Central memory CD8-positive, alpha-beta T cell (primary cell): ENCODE measurements around the gene WAPL.
A peak's percentile ranks its signal among the peaks of the same experiment; 100 is the strongest.

ENCODE experiments used
- ATAC-seq: fragments of 150-1000 bp; cut with Tn5 transposase; replicated peaks from 2 replicates; pipeline ENCODE4 v1.10.0; 2022; ENCODE audit warnings: mild to moderate bottlenecking, moderate FRiP score, moderate number of reproducible peaks; ENCODE audit not compliant: poor library complexity, severe bottlenecking; ENCODE audit errors: extremely low read depth
- DNase-seq, 2 donors: peaks; one replicate each; pipeline ENCODE4 v3.0.0; 2021; ENCODE audit warnings: low spot score in 2 of 2
- H3K27ac Mint-ChIP-seq: one replicate; pipeline ENCODE4 v1.8.0; 2022; ENCODE audit warnings: low read depth, mild to moderate bottlenecking, moderate library complexity, mixed read lengths
- H3K27me3 Mint-ChIP-seq: one replicate; pipeline ENCODE4 v1.8.0; 2022; ENCODE audit warnings: mixed read lengths
- H3K36me3 Mint-ChIP-seq: one replicate; pipeline ENCODE4 v1.8.0; 2022; ENCODE audit warnings: mild to moderate bottlenecking, moderate library complexity, mixed read lengths; ENCODE audit not compliant: insufficient read depth
- H3K4me1 Mint-ChIP-seq: one replicate; pipeline ENCODE4 v1.8.0; 2022; ENCODE audit warnings: mixed read lengths
- H3K4me3 Mint-ChIP-seq: one replicate; pipeline ENCODE4 v1.8.0; 2022; ENCODE audit warnings: mild to moderate bottlenecking, moderate library complexity, mixed read lengths
- H3K9me3 Mint-ChIP-seq: one replicate; pipeline ENCODE4 v1.8.0; 2022; ENCODE audit warnings: mixed read lengths

The WAPL gene

DNA sequence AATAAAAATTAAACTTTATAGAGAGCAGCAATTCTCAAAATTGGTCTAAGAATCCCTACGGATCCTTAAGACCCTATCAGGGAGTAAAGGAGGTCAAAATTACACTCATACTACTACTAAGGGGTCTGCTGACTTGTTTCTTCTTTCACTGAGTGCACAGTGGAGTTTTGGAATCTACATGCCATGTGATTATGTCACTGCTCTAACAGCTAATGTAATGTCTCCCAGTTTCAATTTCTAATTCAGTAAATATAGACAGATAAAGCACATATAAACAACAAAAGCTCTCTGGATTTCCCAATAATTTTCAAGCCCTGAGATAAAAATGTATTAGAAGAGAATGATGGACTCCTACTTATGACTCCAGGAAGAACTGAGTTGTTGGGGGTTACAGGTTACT lies 74.6 kb downstream of the WAPL start:
- ATAC-seq (no peak), DNase-seq (no peak)
- H3K36me3 Mint-ChIP-seq: peaks cover 75% of the 10 kb centered on the region
- H3K27me3 Mint-ChIP-seq: no peaks in the 10 kb centered on the region
- no peak overlapping the region for H3K4me3 Mint-ChIP-seq
- no peaks in the 10 kb centered on the region for H3K9me3 Mint-ChIP-seq
- peak overlapping the region; percentile 71 for H3K27ac Mint-ChIP-seq
- peaks cover 15% of the 10 kb centered on the region for H3K4me1 Mint-ChIP-seq

GRCh38 chr10:86446440-86446839 lies 75.2 kb downstream of the WAPL start:
- Mint-ChIP-seq H3K4me3 (no peak overlapping the region), H3K4me1 (peaks cover 17% of the 10 kb centered on the region), H3K27me3 (no peaks in the 10 kb centered on the region), H3K9me3 (no peaks in the 10 kb centered on the region), H3K36me3 (peaks cover 73% of the 10 kb centered on the region), H3K27ac (no peak overlapping the region)
- ATAC-seq (no peak), DNase-seq (no peak)

GRCh38 chr10:86443936-86444335 lies 77.7 kb downstream of the WAPL start:
- H3K4me1 Mint-ChIP-seq: peaks cover 31% of the 10 kb centered on the region
- DNase-seq (no peak), ATAC-seq (no peak)
- no peaks in the 10 kb centered on the region for H3K27me3 Mint-ChIP-seq
- no peaks in the 10 kb centered on the region for H3K9me3 Mint-ChIP-seq
- H3K36me3 Mint-ChIP-seq: peaks cover 70% of the 10 kb centered on the region
- no peak overlapping the region for H3K4me3 Mint-ChIP-seq
- H3K27ac Mint-ChIP-seq: no peak overlapping the region

DNA sequence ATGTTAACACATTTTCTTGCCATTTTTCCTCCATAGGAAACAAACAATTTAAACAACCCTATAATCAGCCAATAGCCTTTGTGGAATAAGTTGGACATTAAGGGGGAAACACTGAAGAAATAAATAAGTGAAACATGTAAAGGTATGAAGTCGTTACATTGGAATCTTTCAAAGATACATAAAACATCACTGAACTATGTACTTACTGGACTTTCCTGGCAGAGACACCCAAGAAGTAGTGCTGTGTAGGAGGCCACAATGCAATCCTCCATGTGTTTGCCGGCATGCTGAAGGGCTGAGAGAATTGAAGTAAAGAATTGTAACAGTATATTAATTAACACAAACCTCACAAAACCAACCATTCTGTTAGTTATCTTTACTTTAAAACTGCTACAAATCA lies 78.5 kb downstream of the WAPL start:
- Mint-ChIP-seq H3K9me3 (no peaks in the 10 kb centered on the region), H3K27ac (no peak overlapping the region), H3K27me3 (no peaks in the 10 kb centered on the region), H3K36me3 (peaks cover 70% of the 10 kb centered on the region), H3K4me3 (no peak overlapping the region), H3K4me1 (peaks cover 31% of the 10 kb centered on the region)
- no peak for DNase-seq
- no peak for ATAC-seq

GRCh38 chr10:86440874-86441843 lies 80.4 kb downstream of the WAPL start:
- Mint-ChIP-seq H3K36me3 (peaks cover 65% of the 10 kb centered on the region), H3K27ac (peak overlapping the region; percentile 17), H3K9me3 (no peaks in the 10 kb centered on the region), H3K4me1 (peaks cover 23% of the 10 kb centered on the region), H3K4me3 (no peak overlapping the region), H3K27me3 (no peaks in the 10 kb centered on the region)
- DNase-seq: no peak
- ATAC-seq: no peak

- H3K27me3 Mint-ChIP-seq: no peaks in the 10 kb centered on the region
- DNase-seq (no peak), ATAC-seq (no peak)
- peaks cover 22% of the 10 kb centered on the region for H3K4me1 Mint-ChIP-seq
- H3K9me3 Mint-ChIP-seq: no peaks in the 10 kb centered on the region
- no peak overlapping the region for H3K4me3 Mint-ChIP-seq
- H3K36me3 Mint-ChIP-seq: peaks cover 60% of the 10 kb centered on the region
- peak overlapping the region; percentile 29 for H3K27ac Mint-ChIP-seq
Observed at GRCh38 chr10:86439544-86439943, 82.0 kb downstream of the WAPL start.

GRCh38 chr10:86438091-86438749 lies 83.4 kb downstream of the WAPL start:
- DNase-seq (no peak), ATAC-seq (no peak)
- peaks cover 22% of the 10 kb centered on the region for H3K4me1 Mint-ChIP-seq
- no peak overlapping the region for H3K27ac Mint-ChIP-seq
- H3K9me3 Mint-ChIP-seq: no peaks in the 10 kb centered on the region
- H3K36me3 Mint-ChIP-seq: peaks cover 57% of the 10 kb centered on the region
- no peak overlapping the region for H3K4me3 Mint-ChIP-seq
- H3K27me3 Mint-ChIP-seq: no peaks in the 10 kb centered on the region

DNA sequence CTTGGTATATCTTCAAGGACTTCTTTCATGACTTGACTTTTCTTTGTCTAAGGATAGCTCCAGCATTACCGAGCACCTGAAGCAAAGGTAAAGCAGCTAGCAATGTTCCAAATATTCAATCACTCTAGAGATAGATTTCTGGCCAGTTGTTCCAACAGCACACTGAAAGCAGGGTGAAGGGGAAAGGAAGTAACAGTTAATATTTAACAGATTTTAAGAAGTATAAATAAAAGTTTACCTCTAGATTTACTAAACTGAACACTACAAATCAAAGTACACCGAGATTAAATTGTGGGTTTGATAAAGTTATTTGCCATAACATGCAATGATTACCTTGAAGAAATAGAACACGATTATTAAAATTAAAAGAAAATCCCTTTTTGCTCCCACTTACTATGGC lies 84.1 kb downstream of the WAPL start:
- Mint-ChIP-seq H3K36me3 (peaks cover 49% of the 10 kb centered on the region), H3K27ac (no peak overlapping the region), H3K27me3 (no peaks in the 10 kb centered on the region), H3K4me3 (no peak overlapping the region), H3K4me1 (peaks cover 22% of the 10 kb centered on the region), H3K9me3 (no peaks in the 10 kb centered on the region)
- ATAC-seq (no peak), DNase-seq (no peak)

GRCh38 chr10:86436963-86437362 lies 84.6 kb downstream of the WAPL start:
- Mint-ChIP-seq H3K4me1 (peaks cover 22% of the 10 kb centered on the region), H3K27ac (no peak overlapping the region), H3K27me3 (no peaks in the 10 kb centered on the region), H3K9me3 (no peaks in the 10 kb centered on the region), H3K36me3 (peaks cover 47% of the 10 kb centered on the region), H3K4me3 (no peak overlapping the region)
- DNase-seq: no peak
- no peak for ATAC-seq

DNA sequence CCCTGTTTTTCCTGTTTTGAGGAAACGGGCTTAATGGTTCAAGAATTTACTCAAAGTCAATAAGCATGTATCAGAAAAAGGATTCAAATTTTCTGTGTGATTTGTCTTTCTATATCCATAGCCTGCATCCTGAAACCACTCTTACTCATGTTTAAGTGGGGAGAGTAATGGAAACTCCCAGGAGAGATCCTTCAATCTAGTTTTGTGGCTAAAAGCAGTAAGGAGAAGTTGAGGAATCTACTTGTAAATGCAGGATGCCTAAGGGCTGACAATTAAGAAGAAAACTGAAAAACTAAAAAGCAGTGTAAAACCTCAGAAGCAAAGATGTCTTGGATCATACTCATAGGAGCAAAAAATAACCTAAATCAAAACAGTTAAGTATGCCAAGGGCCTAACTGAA lies 86.9 kb downstream of the WAPL start:
- peaks cover 30% of the 10 kb centered on the region for H3K36me3 Mint-ChIP-seq
- H3K4me3 Mint-ChIP-seq: no peak overlapping the region
- H3K9me3 Mint-ChIP-seq: no peaks in the 10 kb centered on the region
- ATAC-seq (no peak), DNase-seq (no peak)
- H3K27me3 Mint-ChIP-seq: no peaks in the 10 kb centered on the region
- peaks cover 5% of the 10 kb centered on the region for H3K4me1 Mint-ChIP-seq
- H3K27ac Mint-ChIP-seq: no peak overlapping the region

- Mint-ChIP-seq H3K27ac (no peak overlapping the region), H3K27me3 (no peaks in the 10 kb centered on the region), H3K36me3 (no peaks in the 10 kb centered on the region), H3K9me3 (no peaks in the 10 kb centered on the region), H3K4me3 (no peak overlapping the region), H3K4me1 (peaks cover 3% of the 10 kb centered on the region)
- DNase-seq (no peak), ATAC-seq (no peak)
Observed at GRCh38 chr10:86423739-86424138, 97.9 kb downstream of the WAPL start.

- Mint-ChIP-seq H3K4me1 (peaks cover 6% of the 10 kb centered on the region), H3K4me3 (no peak overlapping the region), H3K27ac (no peak overlapping the region), H3K36me3 (no peaks in the 10 kb centered on the region), H3K27me3 (no peaks in the 10 kb centered on the region), H3K9me3 (no peaks in the 10 kb centered on the region)
- DNase-seq (no peak), ATAC-seq (no peak)
Observed at GRCh38 chr10:86419101-86419500, 102.5 kb downstream of the WAPL start.

GRCh38 chr10:86415583-86415982 lies 106.0 kb downstream of the WAPL start:
- H3K9me3 Mint-ChIP-seq: no peaks in the 10 kb centered on the region
- ATAC-seq: no peak
- H3K4me1 Mint-ChIP-seq: peaks cover 25% of the 10 kb centered on the region
- H3K27ac Mint-ChIP-seq: no peak overlapping the region
- no peaks in the 10 kb centered on the region for H3K27me3 Mint-ChIP-seq
- H3K36me3 Mint-ChIP-seq: peaks cover 5% of the 10 kb centered on the region
- no peak overlapping the region for H3K4me3 Mint-ChIP-seq
- DNase-seq: no peak
